Upper lobe of right lung (tissue), 1 donor: ENCODE measurements around the gene CSF3R. TPM values are rescaled to one million over a fixed set of nuclear protein-coding genes. Genes with fewer than 3 reads are reported as not detected.
"Not testable (repeated sequence)": the region's sequence is repeated elsewhere in the genome, so short reads cannot be mapped to it uniquely, and the experiment has no call there.

Experiments used
- ATAC-seq: fragments of 200-7000 bp; cut with Tn5 transposase; one replicate; pipeline ENCODE4 v1.9.1; 2020; ENCODE audit warnings: mild to moderate bottlenecking, moderate library complexity
- DNase-seq: peaks from one replicate; pipeline ENCODE4 v3.0.0-alpha.2; 2020
- H3K27ac ChIP-seq: fragments of 200-600 bp; one replicate; pipeline ENCODE4 v1.8.0; 2022
- H3K27me3 ChIP-seq: fragments of 200-600 bp; one replicate; pipeline ENCODE4 v1.8.0; 2022; ENCODE audit warnings: mild to moderate bottlenecking
- H3K36me3 ChIP-seq: fragments of 200-600 bp; one replicate; pipeline ENCODE4 v1.8.0; 2022
- H3K4me1 ChIP-seq: fragments of 200-600 bp; one replicate; pipeline ENCODE4 v1.8.0; 2022
- H3K4me3 ChIP-seq: fragments of 200-600 bp; one replicate; pipeline ENCODE4 v1.8.0; 2022; ENCODE audit warnings: mild to moderate bottlenecking
- H3K9me3 ChIP-seq: fragments of 200-600 bp; one replicate; pipeline ENCODE4 v1.8.0; 2022
- intact Hi-C: fragments of 100-400 bp; cut with DNase I; formaldehyde crosslinking; loops from one replicate; pipeline ENCODE4 v1.11.0; 2022
- total RNA-seq: library from RNA; stranded (reverse); fragmentation: NEBNext Ultra II Directional; extraction: Animal tissue kit (Norgen Biotek cat#: 25700); gene quantifications from one replicate; pipeline ENCODE4 v1.2.1, GENCODE V29; 2021
- TF ChIP-seq, protein P1 (sequence below): fragments of 200-600 bp; IDR thresholded peaks from one replicate; pipeline ENCODE4 v1.8.0; 2022; ENCODE audit warnings: antibody characterized with exemption
- donor health status: DM: no; HTN: yes; CAD: no; lungs with severe emphysema.

The CSF3R gene
- total RNA-seq, 1 donor from 2014 or later, result 202 TPM

DNA sequence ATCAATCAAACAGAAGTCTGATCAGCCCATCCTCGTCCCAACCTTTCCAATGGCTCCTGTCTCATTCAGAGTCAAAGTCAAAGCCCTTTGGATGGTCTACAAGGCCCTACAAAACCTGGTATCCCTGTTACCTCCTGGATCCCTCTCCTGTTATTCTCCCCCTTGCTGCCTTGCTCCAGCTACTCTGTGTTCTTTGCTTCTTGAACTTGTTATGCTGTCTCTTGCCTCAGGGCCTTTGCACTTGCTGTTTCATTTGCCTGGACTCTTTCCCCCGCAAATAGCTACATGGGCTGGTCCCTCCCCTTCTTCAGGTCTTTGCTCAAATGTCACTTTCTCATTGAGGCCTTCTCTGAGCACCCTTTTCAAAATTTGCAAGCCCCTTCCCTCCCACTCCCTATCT, 1.4 kb upstream of the CSF3R start:
- intact Hi-C loops, result no loop called here
- H3K4me3 ChIP-seq, result no peak overlapping the region
- DNase-seq (no peak), ATAC-seq (no peak)
- TF ChIP-seq, protein P1, sequence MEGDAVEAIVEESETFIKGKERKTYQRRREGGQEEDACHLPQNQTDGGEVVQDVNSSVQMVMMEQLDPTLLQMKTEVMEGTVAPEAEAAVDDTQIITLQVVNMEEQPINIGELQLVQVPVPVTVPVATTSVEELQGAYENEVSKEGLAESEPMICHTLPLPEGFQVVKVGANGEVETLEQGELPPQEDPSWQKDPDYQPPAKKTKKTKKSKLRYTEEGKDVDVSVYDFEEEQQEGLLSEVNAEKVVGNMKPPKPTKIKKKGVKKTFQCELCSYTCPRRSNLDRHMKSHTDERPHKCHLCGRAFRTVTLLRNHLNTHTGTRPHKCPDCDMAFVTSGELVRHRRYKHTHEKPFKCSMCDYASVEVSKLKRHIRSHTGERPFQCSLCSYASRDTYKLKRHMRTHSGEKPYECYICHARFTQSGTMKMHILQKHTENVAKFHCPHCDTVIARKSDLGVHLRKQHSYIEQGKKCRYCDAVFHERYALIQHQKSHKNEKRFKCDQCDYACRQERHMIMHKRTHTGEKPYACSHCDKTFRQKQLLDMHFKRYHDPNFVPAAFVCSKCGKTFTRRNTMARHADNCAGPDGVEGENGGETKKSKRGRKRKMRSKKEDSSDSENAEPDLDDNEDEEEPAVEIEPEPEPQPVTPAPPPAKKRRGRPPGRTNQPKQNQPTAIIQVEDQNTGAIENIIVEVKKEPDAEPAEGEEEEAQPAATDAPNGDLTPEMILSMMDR, result no peak
- no peak overlapping the region for H3K27ac ChIP-seq
- H3K36me3 ChIP-seq, result no peaks in the 10 kb centered on the region
- no peaks in the 10 kb centered on the region for H3K9me3 ChIP-seq
- no peaks in the 10 kb centered on the region for H3K27me3 ChIP-seq
- peaks cover 11% of the 10 kb centered on the region for H3K4me1 ChIP-seq

DNA sequence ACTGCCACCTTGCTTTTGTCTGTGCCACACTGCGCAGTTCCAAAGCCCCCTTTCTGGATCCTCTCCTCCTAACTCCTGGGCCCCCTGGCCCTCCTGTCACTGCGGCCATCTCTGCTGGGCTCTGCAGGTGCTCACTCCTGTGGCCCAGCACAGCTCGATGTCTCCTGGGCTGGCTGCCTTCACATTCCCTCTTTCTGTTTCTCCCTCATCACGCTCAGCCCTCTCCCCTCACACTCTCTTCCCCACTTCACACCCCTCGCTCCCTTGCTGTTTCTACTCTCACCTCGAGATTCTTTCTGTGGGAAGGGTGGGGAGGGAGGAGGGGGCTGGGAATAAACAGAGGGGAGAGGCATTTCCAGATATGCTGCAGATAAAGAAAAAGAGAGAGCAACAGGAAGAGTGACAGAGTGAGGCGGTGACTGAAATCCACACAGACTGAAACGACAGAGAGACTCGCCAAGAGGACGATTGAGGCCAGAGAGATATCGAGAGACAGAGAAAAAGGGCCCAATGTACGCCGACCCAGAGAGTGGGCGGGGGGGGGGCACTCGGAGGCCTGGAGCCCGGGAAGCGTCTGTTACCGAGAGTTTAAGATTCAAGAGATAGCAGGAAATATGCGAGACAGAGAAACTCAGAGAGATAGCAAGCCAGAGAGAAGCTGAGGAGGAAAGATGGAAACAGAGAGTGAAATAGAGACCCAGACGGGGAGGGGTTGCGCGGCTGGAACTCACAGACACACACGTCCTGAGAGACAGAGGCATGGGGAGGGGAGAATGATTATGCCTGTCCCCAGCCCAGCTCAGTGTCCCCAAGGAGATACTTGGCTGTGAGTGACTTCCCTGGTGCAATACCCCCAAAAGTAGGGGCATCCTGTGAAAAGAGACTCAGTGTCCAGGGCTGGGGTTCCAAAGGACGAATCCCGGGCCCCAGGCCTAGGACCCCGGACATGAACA, 666 bp downstream of the CSF3R start:
- DNase-seq (no peak), ATAC-seq (no peak)
- H3K4me3 ChIP-seq, result peak overlapping the region; percentile 48
- no peaks in the 10 kb centered on the region for H3K36me3 ChIP-seq
- peaks cover 11% of the 10 kb centered on the region for H3K4me1 ChIP-seq
- TF ChIP-seq, protein P1, result no peak
- intact Hi-C loops, result no loop called here
- H3K9me3 ChIP-seq, result no peaks in the 10 kb centered on the region
- H3K27ac ChIP-seq, result peak overlapping the region; percentile 80
- no peaks in the 10 kb centered on the region for H3K27me3 ChIP-seq

DNA sequence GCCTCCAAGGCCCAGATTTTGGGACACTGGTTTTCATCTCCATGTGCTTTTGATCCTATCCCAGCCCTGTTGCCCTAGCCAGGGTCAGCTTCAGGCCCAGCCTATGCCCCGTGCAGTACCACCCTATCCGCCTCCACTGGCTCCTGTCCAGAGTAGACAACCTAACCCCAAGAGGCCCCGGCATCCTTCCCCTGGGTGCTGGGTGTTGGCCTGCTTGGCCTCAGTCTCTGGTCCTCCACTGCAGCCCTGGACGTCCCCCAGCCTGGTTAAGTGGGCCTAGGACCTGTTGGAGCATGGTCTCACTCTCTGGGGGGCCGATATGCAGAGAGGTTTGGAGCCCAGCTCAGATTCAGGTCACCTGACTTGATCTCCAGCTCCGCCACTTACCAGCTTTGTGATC, 1.6 kb downstream of the CSF3R start:
- H3K27ac ChIP-seq, result no peak overlapping the region
- DNase-seq (peak; percentile 50), ATAC-seq (no peak)
- peak overlapping the region; percentile 48 for H3K4me3 ChIP-seq
- intact Hi-C loops, result no loop called here
- TF ChIP-seq, protein P1, result no peak
- H3K36me3 ChIP-seq, result no peaks in the 10 kb centered on the region
- H3K27me3 ChIP-seq, result no peaks in the 10 kb centered on the region
- peaks cover 7% of the 10 kb centered on the region for H3K4me1 ChIP-seq
- no peaks in the 10 kb centered on the region for H3K9me3 ChIP-seq

DNA sequence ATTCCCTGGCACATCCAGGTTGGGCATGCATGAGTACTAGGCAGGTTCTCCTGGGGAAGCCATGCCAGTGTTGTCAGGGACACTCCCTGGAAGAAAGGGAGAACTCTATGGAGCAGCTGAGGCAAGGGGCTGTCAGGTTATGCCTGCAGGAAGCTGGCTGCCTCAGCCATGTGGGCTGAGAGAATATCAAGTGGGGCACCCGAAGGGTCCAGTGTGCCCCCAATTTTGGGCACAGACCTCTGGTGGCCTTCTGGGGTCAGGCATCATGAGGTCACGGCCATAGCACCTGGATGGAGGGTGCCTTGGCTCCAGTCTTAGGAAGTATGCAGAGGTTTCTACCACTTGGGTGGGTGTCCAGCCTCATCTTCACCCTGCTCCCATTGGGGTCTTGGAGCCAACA, 2.6 kb downstream of the CSF3R start:
- TF ChIP-seq, protein P1, result no peak
- H3K9me3 ChIP-seq, result no peaks in the 10 kb centered on the region
- H3K4me1 ChIP-seq, result peaks cover 7% of the 10 kb centered on the region
- intact Hi-C loops, result no loop called here
- no peak overlapping the region for H3K27ac ChIP-seq
- H3K27me3 ChIP-seq, result no peaks in the 10 kb centered on the region
- no peaks in the 10 kb centered on the region for H3K36me3 ChIP-seq
- DNase-seq (peak; percentile 32), ATAC-seq (no peak)
- H3K4me3 ChIP-seq, result no peak overlapping the region

DNA sequence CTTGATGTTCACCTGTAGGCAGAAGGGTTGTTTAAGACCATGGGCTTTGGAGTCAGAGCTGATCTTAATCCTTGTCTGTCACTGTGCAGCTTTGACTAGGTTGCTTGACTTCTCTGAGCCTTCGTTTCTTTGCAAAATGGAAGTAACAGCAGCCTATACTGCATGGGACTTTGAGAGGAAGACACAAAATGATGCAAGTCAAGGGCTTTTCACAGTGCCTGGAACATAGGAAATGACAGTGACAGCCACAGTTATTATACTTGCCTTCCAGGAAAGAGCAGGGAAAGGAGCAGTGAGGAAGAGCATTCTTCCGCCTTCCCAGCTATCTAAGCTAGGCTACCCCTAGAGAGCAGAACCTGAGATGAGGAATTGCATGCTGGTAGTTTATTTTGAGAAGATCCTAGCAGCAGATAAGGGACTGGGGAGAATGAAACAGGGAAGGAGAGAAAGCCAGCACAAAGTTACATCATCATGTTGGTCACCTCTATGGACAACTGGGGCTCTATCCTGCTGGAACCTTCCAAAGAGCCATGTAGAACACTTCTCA, 3.1 kb downstream of the CSF3R start:
- DNase-seq (no peak), ATAC-seq (no peak)
- Histone ChIP-seq H3K27me3 (no peaks in the 10 kb centered on the region), H3K27ac (no peak overlapping the region), H3K4me3 (no peak overlapping the region), H3K9me3 (no peaks in the 10 kb centered on the region), H3K4me1 (peaks cover 7% of the 10 kb centered on the region), H3K36me3 (no peaks in the 10 kb centered on the region)
- intact Hi-C loops, result no loop called here
- TF ChIP-seq, protein P1, result no peak

DNA sequence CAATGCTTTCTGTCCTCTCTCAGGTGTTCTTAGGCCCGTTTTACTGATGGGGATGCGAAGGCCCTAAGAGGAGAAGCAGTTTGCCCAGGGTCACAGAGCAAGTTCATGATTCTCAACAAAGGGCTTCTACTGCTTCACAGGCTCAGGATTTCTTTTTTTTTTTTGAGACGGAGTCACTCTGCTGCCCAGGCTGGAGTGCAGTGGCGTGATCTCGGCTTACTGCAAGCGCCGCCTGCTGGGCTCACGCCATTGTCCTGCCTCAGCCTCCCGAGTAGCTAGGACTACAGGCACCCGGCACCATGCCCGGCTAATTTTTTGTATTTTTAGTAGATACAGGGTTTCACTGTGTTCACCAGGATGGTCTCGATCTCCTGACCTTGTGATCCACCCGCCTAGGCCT, 5.1 kb downstream of the CSF3R start:
- H3K4me1 ChIP-seq, H3K9me3 ChIP-seq, H3K27me3 ChIP-seq, ATAC-seq, H3K4me3 ChIP-seq, H3K27ac ChIP-seq, intact Hi-C loops, H3K36me3 ChIP-seq, DNase-seq: not testable (repeated sequence)
